SK-N-SH (cell line): ENCODE measurements around the gene SATB1. TPM values are rescaled to one million over a fixed set of nuclear protein-coding genes. Genes with fewer than 3 reads are reported as not detected.

ENCODE experiments used
- CTCF ChIA-PET: fragments of 300-600, 350-600 bp; formaldehyde crosslinking; extraction: SDS; loops from one replicate; lab custom pipeline; 2021; lab: Yijun Ruan, JAX
- POLR2A ChIA-PET: fragments of 350-600 bp; sonication (Branson Sonifier 250); formaldehyde crosslinking; extraction: SDS; loops from one replicate; lab custom pipeline; 2020; ENCODE audit warnings: antibody characterized with exemption, inconsistent platforms; lab: Yijun Ruan, JAX
- DNase-seq: peaks from one replicate; pipeline ENCODE4 v3.0.0; 2012
- H2AFZ ChIP-seq: fragments of 200-600 bp; sonication (generic); 2 replicates; pipeline ENCODE4 v1.8.1; 2016; ENCODE audit warnings: antibody characterized with exemption, mild to moderate bottlenecking, low read depth
- H3F3A ChIP-seq: fragments of 200-600 bp; sonication (generic); replicated peaks from 2 replicates; pipeline ENCODE3; 2016; ENCODE audit warnings: antibody characterized with exemption, mild to moderate bottlenecking; ENCODE audit not compliant: insufficient read depth
- H3K27ac ChIP-seq, 2 experiments: fragments of 200-500 bp in 1 of 2; fragments of 200-600 bp in 1 of 2; sonication (Bioruptor generic) in 1 of 2; sonication (generic), shearing (Covaris generic) in 1 of 2; 2 replicates each; pipeline versions ENCODE4 v1.5.1 to v1.6.1; 2014 to 2016; ENCODE audit warnings: low read depth in 2 of 2, inconsistent platforms in 1 of 2, low read length in 1 of 2, mild to moderate bottlenecking in 1 of 2, mixed read lengths in 1 of 2
- H3K27me3 ChIP-seq: fragments of 200-600 bp; sonication (generic), shearing (Covaris generic); 2 replicates; pipeline ENCODE4 v1.6.1; 2016; ENCODE audit warnings: mixed run types; ENCODE audit not compliant: insufficient read depth
- H3K36me3 ChIP-seq, 2 experiments: fragments of 200-500 bp in 1 of 2; fragments of 200-600 bp in 1 of 2; sonication (Bioruptor generic) in 1 of 2; sonication (generic) in 1 of 2; replicated peaks in 1 of 2; 2 replicates each; pipeline versions ENCODE3 to v1.5.1; 2014 to 2016; ENCODE audit warnings: low read length in 1 of 2, mild to moderate bottlenecking in 1 of 2; ENCODE audit not compliant: insufficient read depth in 2 of 2, control insufficient read depth in 1 of 2
- H3K4me1 ChIP-seq, 2 experiments: fragments of 200-500 bp in 1 of 2; fragments of 200-600 bp in 1 of 2; sonication (Bioruptor generic) in 1 of 2; sonication (generic), shearing (Covaris generic) in 1 of 2; 2 replicates each; pipeline versions ENCODE4 v1.5.1 to v1.6.1; 2014 to 2016; ENCODE audit warnings: low read depth in 1 of 2, low read length in 1 of 2, mixed run types in 1 of 2; ENCODE audit not compliant: insufficient read depth in 2 of 2, control insufficient read depth in 1 of 2
- H3K4me2 ChIP-seq: fragments of 200-600 bp; sonication (generic), shearing (Covaris generic); 2 replicates; pipeline ENCODE4 v1.6.1; 2017; ENCODE audit warnings: mixed run types
- H3K4me3 ChIP-seq, 2 experiments: fragments of 200-500 bp in 1 of 2; fragments of 200-600 bp in 1 of 2; sonication (Bioruptor generic) in 1 of 2; sonication (generic), shearing (Covaris generic) in 1 of 2; 2 replicates each; pipeline versions ENCODE4 v1.5.1 to v1.8.1; 2014 to 2016; ENCODE audit warnings: low read depth in 2 of 2, inconsistent platforms in 1 of 2, low read length in 1 of 2, mild to moderate bottlenecking in 1 of 2, mixed read lengths in 1 of 2, moderate library complexity in 1 of 2
- H3K79me2 ChIP-seq: fragments of 200-600 bp; sonication (generic); 2 replicates; pipeline ENCODE4 v1.8.1; 2017; ENCODE audit warnings: mild to moderate bottlenecking; ENCODE audit not compliant: insufficient read depth
- H3K9ac ChIP-seq: fragments of 200-600 bp; sonication (generic); 2 replicates; pipeline ENCODE4 v1.6.1; 2017; ENCODE audit warnings: mixed run types
- H3K9me2 ChIP-seq: fragments of 200-600 bp; sonication (generic); 2 replicates; pipeline ENCODE4 v1.6.1; 2017; ENCODE audit warnings: mixed run types
- H3K9me3 ChIP-seq: fragments of 200-600 bp; sonication (generic); 2 replicates; pipeline ENCODE4 v1.6.1; 2017; ENCODE audit warnings: mixed run types, mild to moderate bottlenecking, moderate library complexity
- H4K20me1 ChIP-seq: fragments of 200-600 bp; sonication (generic); 2 replicates; pipeline ENCODE4 v1.6.1; 2017; ENCODE audit warnings: mild to moderate bottlenecking, mixed run types; ENCODE audit not compliant: insufficient read depth
- CHD2 ChIP-seq: fragments of 150-350 bp; IDR thresholded peaks from 2 replicates; pipeline ENCODE4 v1.6.1; 2018; ENCODE audit warnings: low read length; ENCODE audit not compliant: partially characterized antibody
- EZH2phosphoT487 ChIP-seq: fragments of 200-600 bp; sonication (generic); IDR thresholded peaks from 2 replicates; pipeline ENCODE4 v1.6.1; 2017; ENCODE audit warnings: low read depth, mixed run types, mild to moderate bottlenecking, antibody characterized with exemption, moderate library complexity, borderline replicate concordance
- FOXM1 ChIP-seq: IDR thresholded peaks from 2 replicates; pipeline ENCODE4 v1.4.0; 2012; ENCODE audit warnings: low read depth, mild to moderate bottlenecking
- GABPA ChIP-seq: IDR thresholded peaks from 2 replicates; pipeline ENCODE4 v1.4.0; 2012; ENCODE audit warnings: low read depth, mild to moderate bottlenecking
- GATA2 ChIP-seq: sonication (generic); formaldehyde crosslinking; IDR thresholded peaks from 2 replicates; pipeline ENCODE4 v1.5.0; 2020; ENCODE audit warnings: mild to moderate bottlenecking, missing genetic modification reagents
- IRF3 ChIP-seq: fragments of 150-350 bp; IDR thresholded peaks from 2 replicates; pipeline ENCODE4 v1.6.1; 2016; ENCODE audit warnings: mild to moderate bottlenecking, low read depth, low read length
- JUND ChIP-seq: IDR thresholded peaks from 2 replicates; pipeline ENCODE4 v1.4.0; 2012
- MEF2A ChIP-seq: IDR thresholded peaks from 2 replicates; pipeline ENCODE4 v1.4.0; 2012; ENCODE audit warnings: low read depth, borderline replicate concordance
- MXI1 ChIP-seq: IDR thresholded peaks from 2 replicates; pipeline ENCODE4 v1.6.1; 2012; ENCODE audit warnings: mild to moderate bottlenecking, low read depth, low read length, improper control_type of control experiment
- NRF1 ChIP-seq: IDR thresholded peaks from 2 replicates; pipeline ENCODE4 v1.6.1; 2012; ENCODE audit warnings: low read depth, mild to moderate bottlenecking, low read length
- PBX3 ChIP-seq: IDR thresholded peaks from 2 replicates; pipeline ENCODE4; 2012
- POLR2AphosphoS5 ChIP-seq: IDR thresholded peaks from 2 replicates; pipeline ENCODE4 v1.6.1; 2012; ENCODE audit warnings: low read depth, low read length
- RAD21 ChIP-seq: IDR thresholded peaks from 2 replicates; pipeline ENCODE4 v1.6.1; 2012; ENCODE audit warnings: mild to moderate bottlenecking, low read length
- RCOR1 ChIP-seq: fragments of 150-350 bp; IDR thresholded peaks from 2 replicates; pipeline ENCODE4 v1.6.1; 2017; ENCODE audit warnings: antibody characterized with exemption, low read length
- RFX5 ChIP-seq: IDR thresholded peaks from 2 replicates; pipeline ENCODE4 v1.6.1; 2012; ENCODE audit warnings: mild to moderate bottlenecking, improper control_type of control experiment, low read length
- TAF1 ChIP-seq: IDR thresholded peaks from 2 replicates; pipeline ENCODE4 v1.6.1; 2012; ENCODE audit warnings: low read depth, mild to moderate bottlenecking, low read length, moderate library complexity, borderline replicate concordance
- TCF12 ChIP-seq: IDR thresholded peaks from 2 replicates; pipeline ENCODE4 v1.4.0; 2012
- USF1 ChIP-seq: IDR thresholded peaks from 2 replicates; pipeline ENCODE4 v1.4.0; 2012; ENCODE audit warnings: low read depth, borderline replicate concordance
- YY1 ChIP-seq: IDR thresholded peaks from 2 replicates; pipeline ENCODE4 v1.4.0; 2012; ENCODE audit warnings: low read depth, mild to moderate bottlenecking
- WGBS: methylation state at CpG from one replicate; pipeline ENCODE4 v1.1.6; 2017; ENCODE audit warnings: low lambda C conversion rate; 5-methylcytosine and 5-hydroxymethylcytosine counted together
- polyA plus RNA-seq, 3 experiments: library from polyadenylated mRNA; depleted of rRNA; stranded (reverse); fragments of >200 nt; gene quantifications; 2 replicates each; pipeline ENCODE4 v1.2.3, GENCODE V29; 2012
- TF ChIP-seq, protein P1 (sequence below): fragments of 150-350 bp; IDR thresholded peaks from 2 replicates; pipeline ENCODE4 v1.6.1; 2017; ENCODE audit warnings: antibody characterized with exemption, low read length, low read depth, borderline replicate concordance
- TF ChIP-seq, protein P2 (sequence below): fragments of 200-600 bp; sonication (generic); IDR thresholded peaks from 2 replicates; pipeline ENCODE4 v1.6.1; 2017; ENCODE audit warnings: antibody characterized with exemption, mild to moderate bottlenecking, moderate library complexity

SATB1 gene
- polyA plus RNA-seq, 1 of the 3 experiments (the other 2 are of a cell fraction) = 8.5 TPM

- ChIA-PET POLR2A (no interaction called here), CTCF (interaction anchor here (0.5 to 1.4 kb wide), 3 partner anchors 17 to 1711 kb away, joined by 3 to 4 read pairs (median 3); no protein-coding TSS in a partner anchor)
- no peaks in the 10 kb centered on the region for H3K9me2 ChIP-seq
- no peak overlapping the region for H3K9ac ChIP-seq
- H3F3A ChIP-seq = no peaks in the 10 kb centered on the region
- no peak overlapping the region for H2AFZ ChIP-seq
- H4K20me1 ChIP-seq = no peaks in the 10 kb centered on the region
- no peak overlapping the region for H3K27ac ChIP-seq
- H3K27me3 ChIP-seq = no peaks in the 10 kb centered on the region
- 87% methylated on average over 10 of the region's 10 CpGs for WGBS
- peaks cover 0 to 2% of the 10 kb centered on the region in 2 experiments; a peak in 2 of 4 replicates for H3K4me1 ChIP-seq
- no peaks in the 10 kb centered on the region for H3K9me3 ChIP-seq
- DNase-seq = no peak
- no peak overlapping the region for H3K4me3 ChIP-seq
- peaks cover 12 to 21% of the 10 kb centered on the region in 2 experiments for H3K36me3 ChIP-seq
- H3K4me2 ChIP-seq = no peak overlapping the region
- H3K79me2 ChIP-seq = no peaks in the 10 kb centered on the region; the same call in 1 of the 2 replicates
- TF ChIP-seq MEF2A = no peak
- no peak for TF ChIP-seq GATA2 (CRISPR knock-in tag)
- no peak for TF ChIP-seq PBX3
- no peak for TF ChIP-seq POLR2AphosphoS5
- TF ChIP-seq JUND = no peak
- no peak for TF ChIP-seq RCOR1
- TF ChIP-seq, protein P1, sequence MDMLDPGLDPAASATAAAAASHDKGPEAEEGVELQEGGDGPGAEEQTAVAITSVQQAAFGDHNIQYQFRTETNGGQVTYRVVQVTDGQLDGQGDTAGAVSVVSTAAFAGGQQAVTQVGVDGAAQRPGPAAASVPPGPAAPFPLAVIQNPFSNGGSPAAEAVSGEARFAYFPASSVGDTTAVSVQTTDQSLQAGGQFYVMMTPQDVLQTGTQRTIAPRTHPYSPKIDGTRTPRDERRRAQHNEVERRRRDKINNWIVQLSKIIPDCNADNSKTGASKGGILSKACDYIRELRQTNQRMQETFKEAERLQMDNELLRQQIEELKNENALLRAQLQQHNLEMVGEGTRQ = no peak
- TF ChIP-seq NRF1 = no peak
- no peak for TF ChIP-seq IRF3
- TF ChIP-seq TCF12 = no peak
- TF ChIP-seq FOXM1 = no peak
- no peak for TF ChIP-seq USF1
- no peak for TF ChIP-seq CHD2
- TF ChIP-seq YY1 = no peak
These were observed 7.1 kb downstream of the SATB1 start for GRCh38 chr3:18417904-18418572.

- no peaks in the 10 kb centered on the region for H3K9me2 ChIP-seq
- H3K4me2 ChIP-seq = no peak overlapping the region
- H3K4me1 ChIP-seq = no peaks in the 10 kb centered on the region; a peak in 2 of 4 replicates
- no peak overlapping the region for H3K27ac ChIP-seq
- no peaks in the 10 kb centered on the region for H4K20me1 ChIP-seq
- WGBS = 77% methylated on average over 3 of the region's 3 CpGs
- CTCF ChIA-PET = interaction anchor here (1.4 to 2.1 kb wide), 2 partner anchors 23 to 27 kb away, joined by 4 read pairs; no protein-coding TSS in a partner anchor
- no peaks in the 10 kb centered on the region for H3K79me2 ChIP-seq
- POLR2A ChIA-PET = no interaction called here
- H3K27me3 ChIP-seq = no peaks in the 10 kb centered on the region
- DNase-seq = no peak
- H3K9ac ChIP-seq = no peak overlapping the region
- H3F3A ChIP-seq = no peaks in the 10 kb centered on the region
- H3K4me3 ChIP-seq = no peak overlapping the region
- H3K9me3 ChIP-seq = no peaks in the 10 kb centered on the region
- no peak overlapping the region for H2AFZ ChIP-seq
- H3K36me3 ChIP-seq = peaks cover 12 to 25% of the 10 kb centered on the region in 2 experiments
- TF ChIP-seq RAD21 (no peak), NRF1 (no peak), MXI1 (no peak), PBX3 (no peak), RFX5 (no peak), TAF1 (no peak), EZH2phosphoT487 (no peak), FOXM1 (no peak), POLR2AphosphoS5 (no peak), GABPA (no peak)
- TF ChIP-seq, protein P2, sequence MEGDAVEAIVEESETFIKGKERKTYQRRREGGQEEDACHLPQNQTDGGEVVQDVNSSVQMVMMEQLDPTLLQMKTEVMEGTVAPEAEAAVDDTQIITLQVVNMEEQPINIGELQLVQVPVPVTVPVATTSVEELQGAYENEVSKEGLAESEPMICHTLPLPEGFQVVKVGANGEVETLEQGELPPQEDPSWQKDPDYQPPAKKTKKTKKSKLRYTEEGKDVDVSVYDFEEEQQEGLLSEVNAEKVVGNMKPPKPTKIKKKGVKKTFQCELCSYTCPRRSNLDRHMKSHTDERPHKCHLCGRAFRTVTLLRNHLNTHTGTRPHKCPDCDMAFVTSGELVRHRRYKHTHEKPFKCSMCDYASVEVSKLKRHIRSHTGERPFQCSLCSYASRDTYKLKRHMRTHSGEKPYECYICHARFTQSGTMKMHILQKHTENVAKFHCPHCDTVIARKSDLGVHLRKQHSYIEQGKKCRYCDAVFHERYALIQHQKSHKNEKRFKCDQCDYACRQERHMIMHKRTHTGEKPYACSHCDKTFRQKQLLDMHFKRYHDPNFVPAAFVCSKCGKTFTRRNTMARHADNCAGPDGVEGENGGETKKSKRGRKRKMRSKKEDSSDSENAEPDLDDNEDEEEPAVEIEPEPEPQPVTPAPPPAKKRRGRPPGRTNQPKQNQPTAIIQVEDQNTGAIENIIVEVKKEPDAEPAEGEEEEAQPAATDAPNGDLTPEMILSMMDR = no peak
These were observed 8.8 kb downstream of the SATB1 start for GRCh38 chr3:18416332-18416731.
